GM12874 (cell line): ENCODE results near the gene AKR1B1.

Experiments
- TF ChIP-seq, protein P1 (sequence below): IDR thresholded peaks from 2 replicates; pipeline ENCODE4 v1.5.1; 2011; ENCODE audit warnings: low read depth, mild to moderate bottlenecking, control low read depth, low read length, moderate library complexity; ENCODE audit not compliant: insufficient read depth

The AKR1B1 gene

DNA sequence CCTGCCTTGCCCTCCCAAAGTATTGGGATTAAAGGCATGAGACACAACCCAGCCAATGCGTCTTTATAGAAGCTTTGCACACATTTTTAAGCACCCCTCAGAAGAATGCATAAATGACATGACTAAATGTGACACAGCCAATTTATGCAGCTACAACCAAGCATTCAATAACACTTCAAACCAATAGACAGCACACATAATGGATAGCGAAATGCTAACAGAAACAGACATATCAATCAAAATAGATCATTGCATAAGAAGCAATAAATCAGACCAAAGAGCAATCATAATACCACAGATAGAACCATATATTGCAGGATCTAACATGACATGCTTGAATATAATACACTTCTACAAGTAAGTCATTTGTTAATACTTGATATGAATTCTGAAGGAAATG is 34.2 kb upstream of the AKR1B1 start:
- TF ChIP-seq, protein P1, sequence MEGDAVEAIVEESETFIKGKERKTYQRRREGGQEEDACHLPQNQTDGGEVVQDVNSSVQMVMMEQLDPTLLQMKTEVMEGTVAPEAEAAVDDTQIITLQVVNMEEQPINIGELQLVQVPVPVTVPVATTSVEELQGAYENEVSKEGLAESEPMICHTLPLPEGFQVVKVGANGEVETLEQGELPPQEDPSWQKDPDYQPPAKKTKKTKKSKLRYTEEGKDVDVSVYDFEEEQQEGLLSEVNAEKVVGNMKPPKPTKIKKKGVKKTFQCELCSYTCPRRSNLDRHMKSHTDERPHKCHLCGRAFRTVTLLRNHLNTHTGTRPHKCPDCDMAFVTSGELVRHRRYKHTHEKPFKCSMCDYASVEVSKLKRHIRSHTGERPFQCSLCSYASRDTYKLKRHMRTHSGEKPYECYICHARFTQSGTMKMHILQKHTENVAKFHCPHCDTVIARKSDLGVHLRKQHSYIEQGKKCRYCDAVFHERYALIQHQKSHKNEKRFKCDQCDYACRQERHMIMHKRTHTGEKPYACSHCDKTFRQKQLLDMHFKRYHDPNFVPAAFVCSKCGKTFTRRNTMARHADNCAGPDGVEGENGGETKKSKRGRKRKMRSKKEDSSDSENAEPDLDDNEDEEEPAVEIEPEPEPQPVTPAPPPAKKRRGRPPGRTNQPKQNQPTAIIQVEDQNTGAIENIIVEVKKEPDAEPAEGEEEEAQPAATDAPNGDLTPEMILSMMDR = no peak

DNA sequence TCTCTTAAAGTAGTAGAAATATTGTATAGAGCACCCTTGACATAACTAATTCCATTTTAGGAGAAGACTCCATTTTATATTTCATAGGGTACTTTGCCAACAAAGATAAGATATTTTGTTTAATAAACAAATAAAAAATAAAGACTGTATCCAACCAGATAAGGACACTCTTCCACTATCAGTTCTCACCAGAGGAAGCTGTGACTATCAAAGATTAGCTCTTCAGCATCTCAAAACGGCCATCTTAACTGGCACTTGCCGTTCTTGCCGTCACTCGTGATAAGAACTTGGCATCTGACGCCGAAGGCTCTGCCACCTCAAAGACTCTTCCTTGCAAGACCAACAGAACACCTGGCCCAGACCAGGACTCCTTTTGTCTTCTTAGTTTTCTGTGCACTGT is 26.3 kb upstream of the AKR1B1 start:
- TF ChIP-seq, protein P1 = no peak

DNA sequence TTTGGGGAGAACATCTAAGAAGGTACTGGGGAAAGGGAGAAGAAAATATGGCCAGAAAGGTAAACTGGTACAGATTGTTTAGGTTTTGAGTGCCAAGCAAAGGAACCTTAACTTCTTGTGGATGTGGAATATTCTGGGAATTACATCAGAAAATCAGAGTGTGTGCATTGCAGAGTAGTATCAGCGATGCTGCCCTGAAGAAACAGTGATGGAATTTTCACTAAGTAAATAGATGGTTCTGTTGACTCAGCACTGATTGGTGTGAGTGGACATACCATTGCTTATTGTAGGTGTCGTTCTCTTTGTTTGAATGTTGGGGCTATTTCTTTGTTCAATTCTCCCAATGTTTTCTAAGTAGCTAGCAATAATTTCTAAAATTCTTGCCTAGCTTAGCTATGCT is 24.4 kb upstream of the AKR1B1 start:
- TF ChIP-seq, protein P1 = no peak

DNA sequence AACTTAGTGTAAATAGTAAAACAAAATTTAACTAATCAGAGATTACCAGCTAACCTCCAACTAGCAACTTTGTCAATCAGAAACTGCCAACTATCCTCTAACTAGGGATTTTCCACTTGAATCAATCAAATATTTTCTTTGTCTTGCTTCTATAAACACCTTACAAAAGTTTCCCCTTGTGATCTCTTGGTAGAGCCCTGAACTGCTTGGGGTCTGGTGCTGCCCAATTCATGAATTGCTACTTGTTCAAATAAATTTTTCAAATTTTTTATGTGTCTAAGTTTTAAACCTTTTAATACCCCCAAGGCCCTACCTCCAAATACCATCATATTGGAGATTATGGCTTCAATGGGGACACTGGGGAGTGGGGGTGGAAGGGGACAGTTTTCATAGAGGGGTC is 24.0 kb upstream of the AKR1B1 start:
- TF ChIP-seq, protein P1 = no peak

DNA sequence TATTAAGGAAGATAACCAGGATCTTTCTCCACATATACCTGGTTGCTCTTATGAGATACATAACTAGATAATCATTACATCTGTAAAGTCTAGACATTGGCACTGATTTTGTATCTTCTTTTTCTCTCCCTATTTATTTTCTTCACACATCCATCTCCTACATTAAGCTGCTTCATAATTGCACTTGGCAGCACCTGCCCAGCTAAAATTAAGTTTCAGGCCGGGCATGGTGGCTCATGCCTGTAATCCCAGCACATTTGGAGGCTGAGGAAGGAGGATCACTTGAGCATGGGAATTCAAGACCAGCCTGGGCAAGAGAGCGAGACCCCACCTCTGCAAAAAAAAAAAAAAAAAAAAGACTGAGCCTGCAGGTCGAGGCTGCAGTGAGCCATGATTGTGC is 22.3 kb upstream of the AKR1B1 start:
- TF ChIP-seq, protein P1 = no peak

DNA sequence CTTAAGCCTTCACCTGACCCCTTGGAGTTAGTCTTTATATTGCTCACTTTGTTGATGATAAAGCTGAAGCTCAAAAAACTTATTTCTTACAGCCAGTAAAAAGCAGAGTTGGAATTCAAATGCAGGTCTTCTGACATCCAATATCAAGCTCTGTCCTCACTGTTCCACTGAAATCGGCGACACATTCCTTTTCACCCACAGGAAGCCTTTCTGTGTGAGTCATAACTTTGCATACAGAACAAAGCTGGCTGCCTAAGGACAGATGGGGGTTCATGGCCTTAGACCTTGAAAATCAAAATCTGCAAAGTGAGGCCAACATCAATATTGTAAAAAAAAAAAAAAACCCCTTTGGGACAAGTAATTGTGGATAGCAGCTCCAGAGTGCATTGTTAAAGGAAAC is 21.8 kb upstream of the AKR1B1 start:
- TF ChIP-seq, protein P1 = no peak

DNA sequence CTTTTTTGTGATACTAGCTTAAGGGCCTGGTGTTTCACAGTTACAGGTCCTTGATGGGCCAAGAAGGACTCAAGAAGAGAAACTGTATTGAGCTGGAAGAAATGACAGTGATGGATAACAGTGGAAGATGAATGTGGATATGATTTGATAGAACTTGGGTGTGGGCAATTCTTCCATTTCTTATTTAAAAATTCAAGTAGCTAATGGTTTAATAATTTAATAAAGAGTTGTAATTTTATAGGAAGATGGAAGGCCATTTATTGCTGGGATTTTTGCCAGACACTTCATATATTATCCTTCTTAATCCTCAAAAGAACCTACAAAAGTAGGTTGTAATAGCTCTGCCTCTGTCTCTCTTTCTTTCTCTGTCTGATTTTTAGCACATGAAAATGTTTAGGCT is 21.3 kb upstream of the AKR1B1 start:
- TF ChIP-seq, protein P1 = no peak

DNA sequence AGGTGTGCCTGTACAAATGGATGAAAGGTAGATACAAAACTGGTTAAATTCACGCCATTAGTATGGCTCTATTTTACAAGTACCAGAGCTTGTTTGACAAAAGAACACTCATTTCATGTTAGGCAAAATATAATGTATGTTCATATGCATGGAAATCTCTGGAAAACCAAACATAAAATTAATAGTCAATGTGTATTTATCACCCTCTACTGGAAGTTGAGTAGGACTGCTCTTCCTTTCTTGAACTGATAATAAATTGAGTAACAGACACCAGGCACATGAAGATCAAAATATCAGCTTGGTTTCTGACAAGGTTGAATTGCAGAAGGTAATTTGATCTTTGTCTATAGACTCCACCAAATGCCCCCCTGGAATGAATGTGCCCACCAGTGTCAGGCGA is 19.8 kb upstream of the AKR1B1 start:
- TF ChIP-seq, protein P1 = no peak
